ENCODE results near the gene LRFN3. TPM values are rescaled to one million over a fixed set of nuclear protein-coding genes. Genes with fewer than 3 reads are reported as not detected.

The LRFN3 gene
- total and polyA plus RNA-seq, 4 donors = 0.89 to 8.4 (median 2.1) TPM

GRCh38 chr19:35949131-35949530, 13.0 kb downstream of the LRFN3 start:
- H3K27me3 ChIP-seq (ENCODE audit: control insufficient read depth in 4 of 4, insufficient read depth in 4 of 4, low read length in 3 of 4) = no peaks in the 10 kb centered on the region
- no peak overlapping the region for H3K27ac ChIP-seq (ENCODE audit: low read depth in 1 of 2, low read length in 2 of 2)
- WGBS = 20% methylated on average over 2 of the region's 2 CpGs
- H3K36me3 ChIP-seq (ENCODE audit: control insufficient read depth in 4 of 4, insufficient read depth in 3 of 4, low read depth in 1 of 4, low read length in 3 of 4) = peaks cover 0 to 2% (median 0%) of the 10 kb centered on the region in 4 donors
- H3K9me3 ChIP-seq (ENCODE audit: control insufficient read depth in 4 of 4, low read length in 3 of 4) = no peaks in the 10 kb centered on the region
- no peaks in the 10 kb centered on the region for H3K4me1 ChIP-seq (ENCODE audit: control insufficient read depth in 4 of 4, insufficient read depth in 4 of 4, low read length in 3 of 4)
- DNase-seq (ENCODE audit: low spot score) = no peak
- no peak overlapping the region for H3K4me3 ChIP-seq (ENCODE audit: low read depth in 1 of 3, low read length in 3 of 3)
- TF ChIP-seq ZBTB33 (IDR thresholded peaks at IDR 0.05) (no peak), HNF4G (IDR thresholded peaks at IDR 0.05) (no peak), HNF4A (conservative IDR thresholded peaks at IDR 0.05) (no peak), JUND (IDR thresholded peaks at IDR 0.05) (no peak), MAX (IDR thresholded peaks at IDR 0.05) (no peak), TAF1 (conservative IDR thresholded peaks at IDR 0.05) (no peak), SP1 (IDR thresholded peaks at IDR 0.05) (no peak), RAD21 (IDR thresholded peaks at IDR 0.05) (no peak), FOXA1 (IDR thresholded peaks at IDR 0.05) (no peak), GABPA (IDR thresholded peaks at IDR 0.05 in 1 of 2, conservative IDR thresholded peaks at IDR 0.05 in 1 of 2) (no peak), EGR1 (IDR thresholded peaks at IDR 0.05; ENCODE audit: low read depth in 2 of 2) (no peak), YY1 (IDR thresholded peaks at IDR 0.05) (no peak), RXRA (IDR thresholded peaks at IDR 0.05) (no peak)
- TF ChIP-seq, protein P1, sequence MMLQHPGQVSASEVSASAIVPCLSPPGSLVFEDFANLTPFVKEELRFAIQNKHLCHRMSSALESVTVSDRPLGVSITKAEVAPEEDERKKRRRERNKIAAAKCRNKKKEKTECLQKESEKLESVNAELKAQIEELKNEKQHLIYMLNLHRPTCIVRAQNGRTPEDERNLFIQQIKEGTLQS (IDR thresholded peaks at IDR 0.05) = no peak
- TF ChIP-seq, protein P2, sequence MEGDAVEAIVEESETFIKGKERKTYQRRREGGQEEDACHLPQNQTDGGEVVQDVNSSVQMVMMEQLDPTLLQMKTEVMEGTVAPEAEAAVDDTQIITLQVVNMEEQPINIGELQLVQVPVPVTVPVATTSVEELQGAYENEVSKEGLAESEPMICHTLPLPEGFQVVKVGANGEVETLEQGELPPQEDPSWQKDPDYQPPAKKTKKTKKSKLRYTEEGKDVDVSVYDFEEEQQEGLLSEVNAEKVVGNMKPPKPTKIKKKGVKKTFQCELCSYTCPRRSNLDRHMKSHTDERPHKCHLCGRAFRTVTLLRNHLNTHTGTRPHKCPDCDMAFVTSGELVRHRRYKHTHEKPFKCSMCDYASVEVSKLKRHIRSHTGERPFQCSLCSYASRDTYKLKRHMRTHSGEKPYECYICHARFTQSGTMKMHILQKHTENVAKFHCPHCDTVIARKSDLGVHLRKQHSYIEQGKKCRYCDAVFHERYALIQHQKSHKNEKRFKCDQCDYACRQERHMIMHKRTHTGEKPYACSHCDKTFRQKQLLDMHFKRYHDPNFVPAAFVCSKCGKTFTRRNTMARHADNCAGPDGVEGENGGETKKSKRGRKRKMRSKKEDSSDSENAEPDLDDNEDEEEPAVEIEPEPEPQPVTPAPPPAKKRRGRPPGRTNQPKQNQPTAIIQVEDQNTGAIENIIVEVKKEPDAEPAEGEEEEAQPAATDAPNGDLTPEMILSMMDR (IDR thresholded peaks at IDR 0.05; ENCODE audit: low read depth, low read length, missing input control) = no peak
- TF ChIP-seq, protein P3, sequence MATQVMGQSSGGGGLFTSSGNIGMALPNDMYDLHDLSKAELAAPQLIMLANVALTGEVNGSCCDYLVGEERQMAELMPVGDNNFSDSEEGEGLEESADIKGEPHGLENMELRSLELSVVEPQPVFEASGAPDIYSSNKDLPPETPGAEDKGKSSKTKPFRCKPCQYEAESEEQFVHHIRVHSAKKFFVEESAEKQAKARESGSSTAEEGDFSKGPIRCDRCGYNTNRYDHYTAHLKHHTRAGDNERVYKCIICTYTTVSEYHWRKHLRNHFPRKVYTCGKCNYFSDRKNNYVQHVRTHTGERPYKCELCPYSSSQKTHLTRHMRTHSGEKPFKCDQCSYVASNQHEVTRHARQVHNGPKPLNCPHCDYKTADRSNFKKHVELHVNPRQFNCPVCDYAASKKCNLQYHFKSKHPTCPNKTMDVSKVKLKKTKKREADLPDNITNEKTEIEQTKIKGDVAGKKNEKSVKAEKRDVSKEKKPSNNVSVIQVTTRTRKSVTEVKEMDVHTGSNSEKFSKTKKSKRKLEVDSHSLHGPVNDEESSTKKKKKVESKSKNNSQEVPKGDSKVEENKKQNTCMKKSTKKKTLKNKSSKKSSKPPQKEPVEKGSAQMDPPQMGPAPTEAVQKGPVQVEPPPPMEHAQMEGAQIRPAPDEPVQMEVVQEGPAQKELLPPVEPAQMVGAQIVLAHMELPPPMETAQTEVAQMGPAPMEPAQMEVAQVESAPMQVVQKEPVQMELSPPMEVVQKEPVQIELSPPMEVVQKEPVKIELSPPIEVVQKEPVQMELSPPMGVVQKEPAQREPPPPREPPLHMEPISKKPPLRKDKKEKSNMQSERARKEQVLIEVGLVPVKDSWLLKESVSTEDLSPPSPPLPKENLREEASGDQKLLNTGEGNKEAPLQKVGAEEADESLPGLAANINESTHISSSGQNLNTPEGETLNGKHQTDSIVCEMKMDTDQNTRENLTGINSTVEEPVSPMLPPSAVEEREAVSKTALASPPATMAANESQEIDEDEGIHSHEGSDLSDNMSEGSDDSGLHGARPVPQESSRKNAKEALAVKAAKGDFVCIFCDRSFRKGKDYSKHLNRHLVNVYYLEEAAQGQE (IDR thresholded peaks at IDR 0.05) = no peak
- H3K9ac ChIP-seq (ENCODE audit: low read depth in 1 of 2, low read length in 2 of 2) = no peak overlapping the region

All from liver (tissue), 9 donors.